Upper lobe of left lung (tissue), 4 donors: Measurements from ENCODE around the gene OXSR1.

Experiments used
- CTCF ChIP-seq, 6 experiments: fragments of 450-650 bp in 4 of 6; fragments of 200-600 bp in 2 of 6; sonication (generic) in 2 of 6; IDR thresholded peaks; one replicate each; pipeline ENCODE4 v1.5.1; 2016 to 2019; ENCODE audit warnings: antibody characterized with exemption in 6 of 6
- EP300 ChIP-seq, 4 donors: sonication (generic); formaldehyde crosslinking; IDR thresholded peaks; one replicate each; pipeline ENCODE4 v1.5.1; 2017; ENCODE audit warnings: antibody characterized with exemption in 4 of 4, control low read depth in 2 of 4

- TF ChIP-seq CTCF (IDR thresholded peaks at IDR 0.05) (no peak), EP300 (IDR thresholded peaks at IDR 0.05) (no peak)
Measured at GRCh38 chr3:38129058-38129457, 36.3 kb upstream of the OXSR1 start.
